ENCODE measurements around the gene GIMAP4.

DNA sequence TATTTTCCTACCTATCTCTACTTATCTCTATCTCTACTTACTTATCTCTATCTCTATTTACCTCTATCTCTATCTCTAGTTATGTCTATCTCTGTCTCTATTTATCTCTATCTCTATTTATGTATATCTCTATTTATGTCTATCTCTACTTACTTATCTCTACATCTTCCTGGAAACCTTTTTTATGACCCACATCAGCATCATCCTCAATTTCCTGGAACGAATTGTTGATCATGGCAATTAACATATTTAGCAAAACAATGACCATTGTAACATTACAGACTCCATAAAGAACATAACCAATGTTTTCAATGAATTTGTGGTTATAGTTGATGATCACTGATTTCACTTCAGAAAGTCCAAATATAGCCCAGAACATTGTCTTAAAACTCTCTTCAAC, 46.7 kb downstream of the GIMAP4 start:
- TF ChIP-seq, protein P1, sequence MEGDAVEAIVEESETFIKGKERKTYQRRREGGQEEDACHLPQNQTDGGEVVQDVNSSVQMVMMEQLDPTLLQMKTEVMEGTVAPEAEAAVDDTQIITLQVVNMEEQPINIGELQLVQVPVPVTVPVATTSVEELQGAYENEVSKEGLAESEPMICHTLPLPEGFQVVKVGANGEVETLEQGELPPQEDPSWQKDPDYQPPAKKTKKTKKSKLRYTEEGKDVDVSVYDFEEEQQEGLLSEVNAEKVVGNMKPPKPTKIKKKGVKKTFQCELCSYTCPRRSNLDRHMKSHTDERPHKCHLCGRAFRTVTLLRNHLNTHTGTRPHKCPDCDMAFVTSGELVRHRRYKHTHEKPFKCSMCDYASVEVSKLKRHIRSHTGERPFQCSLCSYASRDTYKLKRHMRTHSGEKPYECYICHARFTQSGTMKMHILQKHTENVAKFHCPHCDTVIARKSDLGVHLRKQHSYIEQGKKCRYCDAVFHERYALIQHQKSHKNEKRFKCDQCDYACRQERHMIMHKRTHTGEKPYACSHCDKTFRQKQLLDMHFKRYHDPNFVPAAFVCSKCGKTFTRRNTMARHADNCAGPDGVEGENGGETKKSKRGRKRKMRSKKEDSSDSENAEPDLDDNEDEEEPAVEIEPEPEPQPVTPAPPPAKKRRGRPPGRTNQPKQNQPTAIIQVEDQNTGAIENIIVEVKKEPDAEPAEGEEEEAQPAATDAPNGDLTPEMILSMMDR (IDR thresholded peaks at IDR 0.05) = no peak
- TF ChIP-seq POLR2A (IDR thresholded peaks at IDR 0.05) = no peak
- TF ChIP-seq POLR2AphosphoS5 (IDR thresholded peaks at IDR 0.05; ENCODE audit: insufficient read depth in 1 of 2, low read depth in 1 of 2) = no peak

Data from vagina (tissue), 2 donors.